ENCODE measurements around the gene POLR3GL.

Gene POLR3GL

GRCh38 chr1:146016891-146017290 is 52.4 kb downstream of the POLR3GL start:
- peaks cover 4 to 42% (median 26%) of the 10 kb centered on the region in 5 experiments for H3K27me3 ChIP-seq (replicated peaks in 2 of 5; ENCODE audit: control insufficient read depth in 4 of 5, insufficient read depth in 5 of 5, low read length in 4 of 5)
- ChIA-PET POLR2A (no interaction called here), CTCF (interaction anchor here (0.7 to 14.3 kb wide), 9 partner anchors 8 to 171 kb away, joined by 3 to 242 read pairs (median 5); partner anchors contain the start of genes ITGA10, NUDT17 and PIAS3)
- H3K4me1 ChIP-seq (ENCODE audit: control extremely low read depth in 1 of 4, control insufficient read depth in 4 of 4, insufficient read depth in 4 of 4, low read length in 3 of 4) = peaks cover 0 to 12% (median 10%) of the 10 kb centered on the region in 4 experiments
- no peak overlapping the region for H3K4me3 ChIP-seq (ENCODE audit: control insufficient read depth in 1 of 7, extremely low read depth in 1 of 7, insufficient read depth in 4 of 7, low read depth in 2 of 7, low read length in 6 of 7)
- no peaks in the 10 kb centered on the region for H3K9me3 ChIP-seq (ENCODE audit: control extremely low read depth in 1 of 5, control insufficient read depth in 4 of 5, insufficient read depth in 2 of 5, low read depth in 1 of 5, low read length in 4 of 5)
- H3K36me3 ChIP-seq (ENCODE audit: control insufficient read depth in 4 of 4, insufficient read depth in 4 of 4, low read length in 3 of 4) = no peaks in the 10 kb centered on the region
- no peak for DNase-seq
- H3K27ac ChIP-seq (ENCODE audit: insufficient read depth in 1 of 2, low read depth in 1 of 2, low read length in 2 of 2, poor library complexity in 1 of 2, severe bottlenecking in 2 of 2) = no peak overlapping the region
- WGBS (ENCODE audit: insufficient coverage) = 100% methylated on average over 1 of the region's 1 CpG

DNA sequence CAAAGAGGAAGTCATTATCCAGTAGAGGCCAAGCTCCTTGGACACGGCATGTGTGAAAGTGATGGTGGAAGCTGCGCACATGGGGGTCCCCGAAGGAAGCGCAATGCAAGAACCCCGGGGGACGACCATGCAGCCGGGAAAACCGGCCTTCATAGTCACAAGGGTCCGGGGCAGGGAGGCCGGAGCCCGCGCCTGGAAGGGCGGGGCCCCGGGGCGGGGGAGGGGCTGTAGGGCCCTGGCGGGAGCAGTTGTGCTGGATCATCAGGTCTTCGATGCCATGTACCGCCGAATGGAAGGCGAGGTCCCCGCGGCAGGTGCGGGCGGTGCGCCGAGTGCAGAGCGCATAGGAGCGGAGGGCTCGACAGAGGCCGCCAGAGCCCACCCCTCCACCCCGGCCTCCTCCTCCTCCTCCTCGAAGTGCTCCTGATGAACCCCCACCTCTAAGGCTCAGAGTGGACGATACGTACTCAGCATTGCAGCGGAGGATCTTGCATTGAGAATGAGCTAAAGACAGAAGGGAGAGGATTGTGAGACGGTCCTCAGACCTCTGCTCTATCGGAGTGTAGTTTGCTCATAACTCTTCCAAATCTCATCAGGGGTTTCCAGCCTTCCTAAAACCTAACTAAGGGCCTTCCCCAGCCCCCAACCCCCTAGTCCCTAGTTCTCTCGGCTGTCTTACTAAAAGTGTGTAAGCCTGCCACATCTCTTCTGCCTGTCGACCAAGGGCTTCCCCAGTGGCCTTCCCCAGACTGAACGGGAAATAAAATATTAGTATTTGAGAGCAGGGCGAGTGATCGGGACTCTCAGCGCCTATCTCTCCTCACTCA is 55.0 kb downstream of the POLR3GL start:
- 17% methylated on average over 22 of the region's 43 CpGs for WGBS (ENCODE audit: insufficient coverage)

GRCh38 chr1:146020058-146021049 is 55.9 kb downstream of the POLR3GL start:
- ChIA-PET POLR2A (interaction anchor here (0.7 kb wide), 1 partner anchor 179 kb away, joined by 3 read pairs; no protein-coding TSS in a partner anchor), CTCF (interaction anchor here (1.1 to 4.5 kb wide), 6 partner anchors 12 to 175 kb away, joined by 3 to 17 read pairs (median 4); partner anchors contain the start of genes NUDT17, PEX11B and RBM8A)
- no peaks in the 10 kb centered on the region for H3K9me3 ChIP-seq (ENCODE audit: control extremely low read depth in 1 of 5, control insufficient read depth in 4 of 5, insufficient read depth in 2 of 5, low read depth in 1 of 5, low read length in 4 of 5)
- peak overlapping the region in 1 of 7 experiments; percentile 32 for H3K4me3 ChIP-seq (ENCODE audit: control insufficient read depth in 1 of 7, extremely low read depth in 1 of 7, insufficient read depth in 4 of 7, low read depth in 2 of 7, low read length in 6 of 7)
- peaks cover 0 to 12% (median 10%) of the 10 kb centered on the region in 4 experiments for H3K4me1 ChIP-seq (ENCODE audit: control extremely low read depth in 1 of 4, control insufficient read depth in 4 of 4, insufficient read depth in 4 of 4, low read length in 3 of 4)
- H3K27me3 ChIP-seq (replicated peaks in 2 of 5; ENCODE audit: control insufficient read depth in 4 of 5, insufficient read depth in 5 of 5, low read length in 4 of 5) = peaks cover 4 to 42% (median 26%) of the 10 kb centered on the region in 5 experiments
- no peak for DNase-seq
- no peak overlapping the region for H3K27ac ChIP-seq (ENCODE audit: insufficient read depth in 1 of 2, low read depth in 1 of 2, low read length in 2 of 2, poor library complexity in 1 of 2, severe bottlenecking in 2 of 2)
- no peaks in the 10 kb centered on the region for H3K36me3 ChIP-seq (ENCODE audit: control insufficient read depth in 4 of 4, insufficient read depth in 4 of 4, low read length in 3 of 4)
- 75% methylated on average over 1 of the region's 4 CpGs for WGBS (ENCODE audit: insufficient coverage)

More for the DNA sequence above, 55.0 kb downstream of the POLR3GL start:
- no peak overlapping the region for H3K27ac ChIP-seq (ENCODE audit: insufficient read depth in 1 of 2, low read depth in 1 of 2, low read length in 2 of 2, poor library complexity in 1 of 2, severe bottlenecking in 2 of 2)
- peak overlapping the region in 5 of 7 experiments; percentile 8 to 32 (median 23) for H3K4me3 ChIP-seq (ENCODE audit: control insufficient read depth in 1 of 7, extremely low read depth in 1 of 7, insufficient read depth in 4 of 7, low read depth in 2 of 7, low read length in 6 of 7)
- H3K9me3 ChIP-seq (ENCODE audit: control extremely low read depth in 1 of 5, control insufficient read depth in 4 of 5, insufficient read depth in 2 of 5, low read depth in 1 of 5, low read length in 4 of 5) = no peaks in the 10 kb centered on the region
- H3K36me3 ChIP-seq (ENCODE audit: control insufficient read depth in 4 of 4, insufficient read depth in 4 of 4, low read length in 3 of 4) = no peaks in the 10 kb centered on the region
- H3K4me1 ChIP-seq (ENCODE audit: control extremely low read depth in 1 of 4, control insufficient read depth in 4 of 4, insufficient read depth in 4 of 4, low read length in 3 of 4) = peaks cover 0 to 12% (median 10%) of the 10 kb centered on the region in 4 experiments
- DNase-seq = no peak
- POLR2A ChIA-PET = no interaction called here
- peaks cover 4 to 42% (median 26%) of the 10 kb centered on the region in 5 experiments for H3K27me3 ChIP-seq (replicated peaks in 2 of 5; ENCODE audit: control insufficient read depth in 4 of 5, insufficient read depth in 5 of 5, low read length in 4 of 5)
- CTCF ChIA-PET = interaction anchor here (0.9 to 14.3 kb wide), 7 partner anchors 11 to 174 kb away, joined by 3 to 242 read pairs (median 4); partner anchors contain the start of gene NUDT17

DNA sequence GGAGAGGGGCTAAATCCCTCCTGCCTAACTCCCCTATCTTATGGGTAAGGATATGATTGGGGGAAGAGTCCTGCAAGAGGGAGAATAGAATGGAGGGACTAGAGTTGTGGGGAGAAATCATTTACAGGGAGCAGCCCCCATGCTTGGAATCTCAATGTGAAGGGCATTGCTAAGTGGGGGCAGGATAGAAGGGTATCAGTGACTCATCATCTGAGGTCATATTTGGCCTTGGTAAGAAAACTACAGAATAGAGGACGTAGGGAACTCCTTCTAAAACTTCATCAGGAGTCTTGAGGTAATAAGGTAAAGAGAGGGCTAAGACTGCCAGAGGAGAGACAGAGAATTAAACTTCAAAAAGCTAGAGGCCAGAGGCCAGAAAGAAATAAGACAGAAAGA is 56.6 kb downstream of the POLR3GL start:
- DNase-seq = no peak
- Histone ChIP-seq H3K36me3 (ENCODE audit: control insufficient read depth in 4 of 4, insufficient read depth in 4 of 4, low read length in 3 of 4) (no peaks in the 10 kb centered on the region), H3K9me3 (ENCODE audit: control extremely low read depth in 1 of 5, control insufficient read depth in 4 of 5, insufficient read depth in 2 of 5, low read depth in 1 of 5, low read length in 4 of 5) (no peaks in the 10 kb centered on the region), H3K4me1 (ENCODE audit: control extremely low read depth in 1 of 4, control insufficient read depth in 4 of 4, insufficient read depth in 4 of 4, low read length in 3 of 4) (peaks cover 0 to 12% (median 10%) of the 10 kb centered on the region in 4 experiments), H3K27ac (ENCODE audit: insufficient read depth in 1 of 2, low read depth in 1 of 2, low read length in 2 of 2, poor library complexity in 1 of 2, severe bottlenecking in 2 of 2) (peak overlapping the region in 1 of 2 experiments; percentile 4), H3K27me3 (replicated peaks in 2 of 5; ENCODE audit: control insufficient read depth in 4 of 5, insufficient read depth in 5 of 5, low read length in 4 of 5) (peaks cover 4 to 40% (median 26%) of the 10 kb centered on the region in 5 experiments), H3K4me3 (ENCODE audit: control insufficient read depth in 1 of 7, extremely low read depth in 1 of 7, insufficient read depth in 4 of 7, low read depth in 2 of 7, low read length in 6 of 7) (no peak overlapping the region)
- ChIA-PET POLR2A (no interaction called here), CTCF (interaction anchor here (1.1 to 4.5 kb wide), 10 partner anchors 8 to 176 kb away, joined by 3 to 17 read pairs (median 4); partner anchors contain the start of genes NUDT17, PEX11B and RBM8A)
- WGBS (ENCODE audit: insufficient coverage) = 100% methylated on average over 1 of the region's 1 CpG

- Histone ChIP-seq H3K9me3 (ENCODE audit: control extremely low read depth in 1 of 5, control insufficient read depth in 4 of 5, insufficient read depth in 2 of 5, low read depth in 1 of 5, low read length in 4 of 5) (no peaks in the 10 kb centered on the region), H3K4me3 (ENCODE audit: control insufficient read depth in 1 of 7, extremely low read depth in 1 of 7, insufficient read depth in 4 of 7, low read depth in 2 of 7, low read length in 6 of 7) (no peak within 1 kb of the TSS), H3K36me3 (ENCODE audit: control insufficient read depth in 4 of 4, insufficient read depth in 4 of 4, low read length in 3 of 4) (no peaks in the 10 kb centered on the region), H3K27me3 (replicated peaks in 2 of 5; ENCODE audit: control insufficient read depth in 4 of 5, insufficient read depth in 5 of 5, low read length in 4 of 5) (peaks cover 4 to 39% (median 26%) of the 10 kb centered on the region in 5 experiments), H3K27ac (ENCODE audit: insufficient read depth in 1 of 2, low read depth in 1 of 2, low read length in 2 of 2, poor library complexity in 1 of 2, severe bottlenecking in 2 of 2) (peak within 1 kb of the TSS in 1 of 2 experiments; percentile 4), H3K4me1 (ENCODE audit: control extremely low read depth in 1 of 4, control insufficient read depth in 4 of 4, insufficient read depth in 4 of 4, low read length in 3 of 4) (peaks cover 0 to 12% (median 10%) of the 10 kb centered on the region in 4 experiments)
- no CpG with 5 or more reads among the region's 5 CpGs for WGBS (ENCODE audit: insufficient coverage)
- ChIA-PET CTCF (interaction anchor here (1.1 to 4.5 kb wide), 9 partner anchors 9 to 176 kb away, joined by 3 to 17 read pairs (median 4); partner anchors contain the start of genes NUDT17, PEX11B and RBM8A), POLR2A (no interaction called here)
- DNase-seq = no peak
Observed at GRCh38 chr1:146021622-146022402, 57.3 kb downstream of the POLR3GL start, which contains the start of gene HJV. HJV (minus strand) TSS chr1:146021735; CDS start chr1:146020231, 1,504 bp downstream.

All from common myeloid progenitor, CD34-positive (primary cell).